SK-N-MC (cell line): ENCODE data around the gene SFTPA2.

Source experiments
- EZH2 ChIP-seq: fragments of 200-600 bp; sonication (generic); IDR thresholded peaks from one replicate; pipeline ENCODE4 v1.6.1; 2017; ENCODE audit warnings: antibody characterized with exemption
- POLR2AphosphoS5 ChIP-seq: IDR thresholded peaks from 2 replicates; pipeline ENCODE4 v1.6.1; 2012; ENCODE audit warnings: mild to moderate bottlenecking, low read depth, low read length, borderline replicate concordance

GRCh38 chr10:79586933-79587332 lies 26.7 kb upstream of the SFTPA2 start:
- TF ChIP-seq EZH2 (no peak), POLR2AphosphoS5 (no peak)
